ENCODE results near the gene CA6.

CA6 gene

DNA sequence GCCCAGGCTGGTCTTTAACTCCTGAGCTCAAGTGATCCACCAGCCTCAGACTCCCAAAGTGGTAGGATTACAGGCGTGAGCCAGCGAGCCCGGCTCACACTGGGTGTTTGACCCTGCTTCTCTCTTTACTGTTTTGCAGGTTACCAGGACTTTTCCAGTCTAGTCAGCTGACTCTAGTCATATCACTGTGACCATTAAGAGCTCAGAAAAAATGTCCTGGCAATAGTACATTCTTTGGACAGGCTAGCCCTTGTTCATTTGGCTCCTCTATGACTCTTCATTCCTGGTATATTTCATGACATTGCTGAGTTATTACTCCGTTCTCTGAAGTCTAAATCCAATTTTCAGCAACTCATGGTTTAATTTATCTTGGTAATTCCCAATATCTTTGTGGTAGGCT is 8.0 kb upstream of the CA6 start:
- no peak for TF ChIP-seq ZFP3 (CRISPR knock-in tag; IDR thresholded peaks at IDR 0.05)
- TF ChIP-seq, protein P1, sequence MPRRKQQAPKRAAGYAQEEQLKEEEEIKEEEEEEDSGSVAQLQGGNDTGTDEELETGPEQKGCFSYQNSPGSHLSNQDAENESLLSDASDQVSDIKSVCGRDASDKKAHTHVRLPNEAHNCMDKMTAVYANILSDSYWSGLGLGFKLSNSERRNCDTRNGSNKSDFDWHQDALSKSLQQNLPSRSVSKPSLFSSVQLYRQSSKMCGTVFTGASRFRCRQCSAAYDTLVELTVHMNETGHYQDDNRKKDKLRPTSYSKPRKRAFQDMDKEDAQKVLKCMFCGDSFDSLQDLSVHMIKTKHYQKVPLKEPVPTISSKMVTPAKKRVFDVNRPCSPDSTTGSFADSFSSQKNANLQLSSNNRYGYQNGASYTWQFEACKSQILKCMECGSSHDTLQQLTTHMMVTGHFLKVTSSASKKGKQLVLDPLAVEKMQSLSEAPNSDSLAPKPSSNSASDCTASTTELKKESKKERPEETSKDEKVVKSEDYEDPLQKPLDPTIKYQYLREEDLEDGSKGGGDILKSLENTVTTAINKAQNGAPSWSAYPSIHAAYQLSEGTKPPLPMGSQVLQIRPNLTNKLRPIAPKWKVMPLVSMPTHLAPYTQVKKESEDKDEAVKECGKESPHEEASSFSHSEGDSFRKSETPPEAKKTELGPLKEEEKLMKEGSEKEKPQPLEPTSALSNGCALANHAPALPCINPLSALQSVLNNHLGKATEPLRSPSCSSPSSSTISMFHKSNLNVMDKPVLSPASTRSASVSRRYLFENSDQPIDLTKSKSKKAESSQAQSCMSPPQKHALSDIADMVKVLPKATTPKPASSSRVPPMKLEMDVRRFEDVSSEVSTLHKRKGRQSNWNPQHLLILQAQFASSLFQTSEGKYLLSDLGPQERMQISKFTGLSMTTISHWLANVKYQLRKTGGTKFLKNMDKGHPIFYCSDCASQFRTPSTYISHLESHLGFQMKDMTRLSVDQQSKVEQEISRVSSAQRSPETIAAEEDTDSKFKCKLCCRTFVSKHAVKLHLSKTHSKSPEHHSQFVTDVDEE (CRISPR knock-in tag; IDR thresholded peaks at IDR 0.05): no peak
- TF ChIP-seq, protein P2, sequence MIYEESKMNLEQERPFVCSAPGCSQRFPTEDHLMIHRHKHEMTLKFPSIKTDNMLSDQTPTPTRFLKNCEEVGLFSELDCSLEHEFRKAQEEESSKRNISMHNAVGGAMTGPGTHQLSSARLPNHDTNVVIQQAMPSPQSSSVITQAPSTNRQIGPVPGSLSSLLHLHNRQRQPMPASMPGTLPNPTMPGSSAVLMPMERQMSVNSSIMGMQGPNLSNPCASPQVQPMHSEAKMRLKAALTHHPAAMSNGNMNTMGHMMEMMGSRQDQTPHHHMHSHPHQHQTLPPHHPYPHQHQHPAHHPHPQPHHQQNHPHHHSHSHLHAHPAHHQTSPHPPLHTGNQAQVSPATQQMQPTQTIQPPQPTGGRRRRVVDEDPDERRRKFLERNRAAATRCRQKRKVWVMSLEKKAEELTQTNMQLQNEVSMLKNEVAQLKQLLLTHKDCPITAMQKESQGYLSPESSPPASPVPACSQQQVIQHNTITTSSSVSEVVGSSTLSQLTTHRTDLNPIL (CRISPR knock-in tag; IDR thresholded peaks at IDR 0.05; ENCODE audit: low read depth): no peak
- ATAC-seq: no peak; the same call in 2 of the 3 replicates

DNA sequence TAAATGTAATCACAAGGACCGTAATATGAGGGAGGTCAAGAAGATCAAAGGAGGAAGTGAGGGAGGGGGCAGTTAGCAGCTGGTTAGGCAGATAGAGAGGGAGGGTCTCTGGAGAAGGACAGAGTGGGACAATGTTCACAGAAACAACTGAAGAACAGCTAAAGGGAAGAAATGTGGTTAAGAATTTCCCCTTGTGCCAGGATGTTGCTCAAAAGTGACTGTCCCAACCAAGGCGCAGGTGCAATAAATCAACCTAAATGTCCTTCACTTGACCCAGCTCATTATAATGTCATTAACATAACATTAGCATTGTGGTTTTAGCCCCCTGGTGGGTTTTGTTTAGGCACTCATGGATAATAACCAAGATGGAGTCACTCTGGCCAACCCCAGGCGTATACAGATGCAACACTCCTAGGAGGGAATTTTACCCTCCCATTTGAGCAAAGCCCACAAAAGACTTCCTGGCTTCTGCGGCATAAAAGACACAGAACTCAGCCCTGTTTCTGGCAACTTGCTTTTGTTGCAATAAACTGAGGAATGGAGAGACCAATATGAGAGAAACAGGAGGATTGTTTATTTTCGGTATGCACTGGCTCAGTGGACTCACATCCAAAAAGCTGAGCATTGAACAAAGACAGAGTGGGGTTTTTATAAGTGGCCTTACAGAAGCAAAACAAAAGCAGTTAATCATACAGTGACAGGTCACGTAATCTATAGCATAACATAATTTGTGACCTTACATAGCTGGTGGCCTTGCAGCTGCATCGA is 7.3 kb upstream of the CA6 start:
- TF ChIP-seq ESRRG (CRISPR knock-in tag; IDR thresholded peaks at IDR 0.05): no peak
- TF ChIP-seq, protein P3, sequence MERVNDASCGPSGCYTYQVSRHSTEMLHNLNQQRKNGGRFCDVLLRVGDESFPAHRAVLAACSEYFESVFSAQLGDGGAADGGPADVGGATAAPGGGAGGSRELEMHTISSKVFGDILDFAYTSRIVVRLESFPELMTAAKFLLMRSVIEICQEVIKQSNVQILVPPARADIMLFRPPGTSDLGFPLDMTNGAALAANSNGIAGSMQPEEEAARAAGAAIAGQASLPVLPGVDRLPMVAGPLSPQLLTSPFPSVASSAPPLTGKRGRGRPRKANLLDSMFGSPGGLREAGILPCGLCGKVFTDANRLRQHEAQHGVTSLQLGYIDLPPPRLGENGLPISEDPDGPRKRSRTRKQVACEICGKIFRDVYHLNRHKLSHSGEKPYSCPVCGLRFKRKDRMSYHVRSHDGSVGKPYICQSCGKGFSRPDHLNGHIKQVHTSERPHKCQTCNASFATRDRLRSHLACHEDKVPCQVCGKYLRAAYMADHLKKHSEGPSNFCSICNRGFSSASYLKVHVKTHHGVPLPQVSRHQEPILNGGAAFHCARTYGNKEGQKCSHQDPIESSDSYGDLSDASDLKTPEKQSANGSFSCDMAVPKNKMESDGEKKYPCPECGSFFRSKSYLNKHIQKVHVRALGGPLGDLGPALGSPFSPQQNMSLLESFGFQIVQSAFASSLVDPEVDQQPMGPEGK (CRISPR knock-in tag; IDR thresholded peaks at IDR 0.05; ENCODE audit: borderline replicate concordance): no peak
- TF ChIP-seq ZNF565 (CRISPR knock-in tag; conservative IDR thresholded peaks at IDR 0.05; ENCODE audit: low read depth): no peak
- no peak for TF ChIP-seq ARNTL (CRISPR knock-in tag; IDR thresholded peaks at IDR 0.05; ENCODE audit: borderline replicate concordance, low read depth)
- TF ChIP-seq, protein P4, sequence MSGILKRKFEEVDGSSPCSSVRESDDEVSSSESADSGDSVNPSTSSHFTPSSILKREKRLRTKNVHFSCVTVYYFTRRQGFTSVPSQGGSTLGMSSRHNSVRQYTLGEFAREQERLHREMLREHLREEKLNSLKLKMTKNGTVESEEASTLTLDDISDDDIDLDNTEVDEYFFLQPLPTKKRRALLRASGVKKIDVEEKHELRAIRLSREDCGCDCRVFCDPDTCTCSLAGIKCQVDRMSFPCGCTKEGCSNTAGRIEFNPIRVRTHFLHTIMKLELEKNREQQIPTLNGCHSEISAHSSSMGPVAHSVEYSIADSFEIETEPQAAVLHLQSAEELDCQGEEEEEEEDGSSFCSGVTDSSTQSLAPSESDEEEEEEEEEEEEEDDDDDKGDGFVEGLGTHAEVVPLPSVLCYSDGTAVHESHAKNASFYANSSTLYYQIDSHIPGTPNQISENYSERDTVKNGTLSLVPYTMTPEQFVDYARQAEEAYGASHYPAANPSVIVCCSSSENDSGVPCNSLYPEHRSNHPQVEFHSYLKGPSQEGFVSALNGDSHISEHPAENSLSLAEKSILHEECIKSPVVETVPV (CRISPR knock-in tag; IDR thresholded peaks at IDR 0.05): no peak
- no peak for TF ChIP-seq ZC3H10 (CRISPR knock-in tag; IDR thresholded peaks at IDR 0.05)
- TF ChIP-seq ZNF70 (CRISPR knock-in tag; IDR thresholded peaks at IDR 0.05): no peak
- TF ChIP-seq OSR1 (CRISPR knock-in tag; IDR thresholded peaks at IDR 0.05): no peak
- TF ChIP-seq, protein P1 (CRISPR knock-in tag; IDR thresholded peaks at IDR 0.05): no peak
- no peak for TF ChIP-seq TCF4 (CRISPR knock-in tag; IDR thresholded peaks at IDR 0.05; ENCODE audit: borderline replicate concordance)
- no peak for TF ChIP-seq ZFP30 (CRISPR knock-in tag; IDR thresholded peaks at IDR 0.05)
- TF ChIP-seq ZFP3 (CRISPR knock-in tag; IDR thresholded peaks at IDR 0.05): no peak
- no peak for ATAC-seq

DNA sequence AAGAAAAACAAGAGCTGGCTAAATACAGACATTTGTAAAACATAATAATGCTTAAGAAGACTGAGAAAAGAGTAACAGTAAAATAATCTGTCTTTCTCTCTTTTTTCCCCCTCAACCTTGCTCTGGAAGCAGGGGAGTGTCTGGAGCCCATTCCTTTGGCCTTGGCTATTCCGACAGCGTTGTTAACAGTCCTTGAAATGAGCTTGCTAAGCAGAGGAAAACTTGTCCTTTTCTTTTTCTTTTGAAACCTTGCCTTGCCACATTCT is 6.7 kb upstream of the CA6 start:
- TF ChIP-seq PPARA (CRISPR knock-in tag; IDR thresholded peaks at IDR 0.05; ENCODE audit: borderline replicate concordance) (no peak), GLIS3 (CRISPR knock-in tag; IDR thresholded peaks at IDR 0.05) (no peak), ZFP3 (CRISPR knock-in tag; IDR thresholded peaks at IDR 0.05) (no peak), CSDC2 (CRISPR knock-in tag; IDR thresholded peaks at IDR 0.05) (no peak), ZNF8 (CRISPR knock-in tag; IDR thresholded peaks at IDR 0.05) (no peak), TCF4 (CRISPR knock-in tag; IDR thresholded peaks at IDR 0.05; ENCODE audit: borderline replicate concordance) (no peak), ZNF565 (CRISPR knock-in tag; conservative IDR thresholded peaks at IDR 0.05; ENCODE audit: low read depth) (no peak), TOX (CRISPR knock-in tag; IDR thresholded peaks at IDR 0.05; ENCODE audit: borderline replicate concordance) (no peak)
- TF ChIP-seq, protein P2 (CRISPR knock-in tag; IDR thresholded peaks at IDR 0.05; ENCODE audit: low read depth): no peak
- no peak for ATAC-seq

Measured in SK-N-SH treated with all-trans-retinoic acid at 6 μM for 48 hours (cell line).